ENCODE results near the gene CLDND2. TPM values are rescaled to one million over a fixed set of nuclear protein-coding genes. Genes with fewer than 3 reads are reported as not detected.

The CLDND2 gene
- total RNA-seq, 2 donors from 2014 or later, result 1.7 to 1.8 TPM

DNA sequence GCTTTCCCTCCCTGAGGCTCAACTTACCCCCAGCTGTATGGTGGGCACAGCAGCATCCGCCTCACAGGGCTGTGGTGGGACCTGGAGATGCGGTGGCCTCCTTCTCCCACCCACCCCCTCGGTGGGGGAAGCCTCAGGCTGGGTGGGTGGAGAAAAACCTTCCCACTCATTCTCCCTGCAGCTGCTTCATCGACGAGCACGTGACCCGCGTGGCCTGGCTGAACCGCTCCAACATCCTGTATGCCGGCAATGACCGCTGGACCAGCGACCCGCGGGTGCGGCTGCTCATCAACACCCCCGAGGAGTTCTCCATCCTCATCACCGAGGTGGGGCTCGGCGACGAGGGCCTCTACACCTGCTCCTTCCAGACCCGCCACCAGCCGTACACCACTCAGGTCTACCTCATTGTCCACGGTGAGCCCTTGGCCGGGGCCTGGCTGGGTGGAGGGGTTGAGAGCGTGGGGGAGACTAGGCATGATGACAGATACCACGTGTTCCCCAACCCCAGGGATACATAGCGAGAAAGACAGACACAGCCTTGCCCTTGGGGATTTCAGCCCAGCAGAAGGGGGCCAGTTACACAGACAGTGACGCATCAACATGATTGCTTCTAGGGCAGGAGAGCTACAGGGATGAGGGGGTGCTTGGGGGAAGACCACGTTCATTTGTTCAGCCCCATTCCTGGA, 45.2 kb downstream of the CLDND2 start:
- intact Hi-C loops (cut with DNase I, micrococcal nuclease), result loop anchor here in 1 of 2 donors (10.0 kb wide), 1 partner anchor 91 kb away; the partner anchor contains the start of gene SIGLEC10
- ATAC-seq, result no peak
- DNase-seq, result no peak

GRCh38 chr19:51321799-51322198, 47.0 kb downstream of the CLDND2 start:
- no peak for DNase-seq
- ATAC-seq, result no peak
- intact Hi-C loops (cut with DNase I, micrococcal nuclease), result loop anchor here in 1 of 2 donors (10.0 kb wide), 1 partner anchor 93 kb away; the partner anchor contains the start of gene SIGLEC10

DNA sequence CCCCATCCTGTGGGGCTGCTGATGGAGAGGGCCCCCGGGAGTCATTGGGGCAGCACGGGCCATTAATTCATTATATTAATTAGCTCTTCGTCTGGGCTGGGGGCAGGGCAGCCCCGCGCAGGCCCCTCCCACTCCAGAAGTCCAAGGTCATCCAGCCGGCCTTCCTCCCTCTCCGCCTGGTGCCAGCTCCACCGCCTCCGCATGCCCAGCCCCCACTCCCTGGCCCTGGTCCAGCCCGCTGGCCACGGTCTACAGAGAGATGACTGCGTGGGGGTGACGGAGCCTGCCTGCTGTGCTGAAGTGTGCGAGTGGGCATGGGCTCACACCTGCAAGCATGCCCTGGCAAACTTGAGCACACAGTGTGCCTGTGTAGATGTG, 48.5 kb downstream of the CLDND2 start:
- no peak for DNase-seq
- ATAC-seq, result no peak
- intact Hi-C loops (cut with DNase I, micrococcal nuclease), result loop anchor here in 1 of 2 donors (10.0 kb wide), 1 partner anchor 95 kb away; the partner anchor contains the start of gene SIGLEC10

DNA sequence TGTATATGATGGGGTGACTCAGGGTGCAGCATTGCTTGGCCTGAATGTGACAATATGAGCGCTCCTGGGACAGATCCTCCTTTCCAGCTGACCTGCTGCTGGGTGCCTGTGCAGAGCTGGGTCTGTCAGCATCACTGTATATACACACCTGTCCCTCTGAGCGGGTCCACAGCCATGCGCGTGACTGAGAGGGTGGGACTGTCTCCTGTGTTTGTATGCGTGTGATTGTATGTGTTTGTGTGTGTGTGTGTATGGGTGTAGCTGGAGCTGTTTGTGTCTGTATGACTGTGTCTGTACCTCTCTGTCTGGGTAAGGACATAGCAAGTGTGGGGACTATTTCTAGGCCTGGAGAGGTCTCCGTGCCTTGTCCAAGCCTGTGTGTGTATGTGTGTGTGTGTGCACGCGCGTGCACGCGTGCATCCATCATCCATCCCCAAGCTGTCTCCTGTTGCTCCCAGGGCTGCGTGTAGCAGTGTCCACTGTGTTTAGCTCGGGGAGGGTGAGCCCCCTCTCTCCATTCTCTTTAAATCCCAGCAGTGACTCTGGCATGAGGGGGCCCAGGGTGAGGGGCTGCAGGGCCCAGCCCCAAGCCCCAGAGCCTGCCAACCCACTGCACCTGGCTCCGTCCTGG, 49.0 kb downstream of the CLDND2 start:
- no peak for DNase-seq
- intact Hi-C loops (cut with DNase I, micrococcal nuclease), result loop anchor here in 1 of 2 donors (10.0 kb wide), 1 partner anchor 95 kb away; the partner anchor contains the start of gene SIGLEC10
- ATAC-seq, result no peak

- ATAC-seq (no peak), DNase-seq (no peak)
- intact Hi-C loops (cut with DNase I, micrococcal nuclease), result no loop called here
Measured at GRCh38 chr19:51318687-51319648, 49.8 kb downstream of the CLDND2 start.

GRCh38 chr19:51317968-51318367, 50.8 kb downstream of the CLDND2 start:
- ATAC-seq (no peak), DNase-seq (no peak)
- intact Hi-C loops (cut with DNase I, micrococcal nuclease), result no loop called here

DNA sequence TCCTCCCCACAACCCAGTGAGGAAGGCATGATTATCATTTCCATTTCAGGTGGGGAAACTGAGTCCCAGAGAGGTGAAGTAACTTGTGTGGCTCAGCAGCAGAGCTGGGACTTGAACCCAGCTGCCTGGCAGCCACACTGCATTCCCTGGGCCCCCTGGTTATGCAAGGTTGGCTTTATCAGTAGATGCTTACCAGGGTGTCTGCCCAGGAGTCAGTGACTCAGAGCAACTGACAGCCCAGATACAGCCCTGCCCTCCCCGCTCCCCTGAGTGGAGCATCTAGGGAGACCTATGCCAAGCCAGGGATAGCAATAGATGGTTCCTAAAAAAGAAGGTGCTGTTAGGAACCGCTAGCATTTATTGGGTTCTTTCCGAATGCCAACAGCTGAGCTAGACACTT, 51.4 kb downstream of the CLDND2 start:
- DNase-seq (no peak), ATAC-seq (no peak)
- intact Hi-C loops (cut with DNase I, micrococcal nuclease), result no loop called here

Other genes starting within 250 kb of the CLDND2 start
- gene SIGLEC9, start 244.1 kb downstream of the CLDND2 start, total RNA-seq, result 1 to 10 TPM in 1 of 2 donors, under 1 TPM in 1; 0.82 to 2.0 TPM
- 1 to 10 TPM; 1.1 to 1.3 TPM for gene SIGLEC7, start 226.7 kb downstream of the CLDND2 start, total RNA-seq
- 1 to 10 TPM in 1 of 2 donors, under 1 TPM in 1; 0.98 to 2.9 TPM for gene CD33, start 143.9 kb downstream of the CLDND2 start, total RNA-seq
- gene SIGLECL1, start 117.9 kb downstream of the CLDND2 start, total RNA-seq, result not detected
- gene IGLON5, start 57.4 kb downstream of the CLDND2 start, total RNA-seq, result under 1 TPM in 1 of 2 donors, not detected in 1; 0.08 TPM
- 1 to 10 TPM; 1.7 to 2.1 TPM for gene VSIG10L, start 26.9 kb downstream of the CLDND2 start, total RNA-seq
- 100 to 1,000 TPM; 147 to 198 TPM for gene ETFB, start 2.6 kb downstream of the CLDND2 start, total RNA-seq
- 1 to 10 TPM; 1.5 to 5.0 TPM for gene NKG7, start 3.7 kb upstream of the CLDND2 start, total RNA-seq
- gene LIM2, start 19.0 kb upstream of the CLDND2 start, total RNA-seq, result not detected
- not detected for gene C19orf84, start 21.6 kb upstream of the CLDND2 start, total RNA-seq
- gene SIGLEC10, start 48.6 kb upstream of the CLDND2 start, total RNA-seq, result 1 to 10 TPM; 1.3 to 4.5 TPM
- gene SIGLEC8, start 89.5 kb upstream of the CLDND2 start, total RNA-seq, result 1 to 10 TPM in 1 of 2 donors, under 1 TPM in 1; 0.49 to 1.9 TPM
- not detected for gene CEACAM18, start 109.5 kb upstream of the CLDND2 start, total RNA-seq
- gene SIGLEC12, start 132.8 kb upstream of the CLDND2 start, total RNA-seq, result under 1 TPM; 0.28 to 0.46 TPM
- gene SIGLEC6, start 162.7 kb upstream of the CLDND2 start, total RNA-seq, result 1 to 10 TPM in 1 of 2 donors, under 1 TPM in 1; 0.85 to 2.7 TPM
- 1 to 10 TPM; 7.7 to 8.0 TPM for gene ZNF175, start 202.3 kb upstream of the CLDND2 start, total RNA-seq